GM18861 (cell line): ENCODE measurements around the gene USP2.

Experiments used
- ATAC-seq: cut with Tn5 transposase; IDR thresholded peaks from one replicate; pipeline ENCODE4 v1.9.1; 2021; ENCODE audit not compliant: unreplicated experiment

USP2 gene

DNA sequence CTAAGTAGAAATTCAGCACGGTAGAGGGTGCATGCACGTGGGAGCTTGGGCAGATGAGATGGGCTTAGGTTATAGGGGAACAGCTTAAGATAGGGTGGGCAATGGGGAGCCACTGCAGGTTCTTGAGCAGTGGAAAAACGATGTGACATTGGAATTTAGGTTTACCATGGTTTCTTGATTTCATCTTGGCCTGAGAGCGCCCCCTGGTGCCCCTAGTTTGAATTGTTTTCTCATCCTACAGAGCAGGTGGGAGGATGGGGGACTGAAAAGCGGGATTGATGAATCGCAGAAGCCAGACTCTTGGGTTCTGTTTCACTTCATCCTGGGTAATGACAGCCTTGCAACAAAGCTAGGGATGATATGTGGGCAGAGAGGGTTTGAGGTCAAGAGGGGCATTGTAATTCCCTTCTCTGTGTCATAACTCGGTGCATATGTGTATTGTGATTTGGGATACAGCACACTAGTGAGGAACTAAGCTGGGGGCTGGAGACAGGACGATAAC is 57.9 kb downstream of the USP2 start:
- ATAC-seq: no peak

DNA sequence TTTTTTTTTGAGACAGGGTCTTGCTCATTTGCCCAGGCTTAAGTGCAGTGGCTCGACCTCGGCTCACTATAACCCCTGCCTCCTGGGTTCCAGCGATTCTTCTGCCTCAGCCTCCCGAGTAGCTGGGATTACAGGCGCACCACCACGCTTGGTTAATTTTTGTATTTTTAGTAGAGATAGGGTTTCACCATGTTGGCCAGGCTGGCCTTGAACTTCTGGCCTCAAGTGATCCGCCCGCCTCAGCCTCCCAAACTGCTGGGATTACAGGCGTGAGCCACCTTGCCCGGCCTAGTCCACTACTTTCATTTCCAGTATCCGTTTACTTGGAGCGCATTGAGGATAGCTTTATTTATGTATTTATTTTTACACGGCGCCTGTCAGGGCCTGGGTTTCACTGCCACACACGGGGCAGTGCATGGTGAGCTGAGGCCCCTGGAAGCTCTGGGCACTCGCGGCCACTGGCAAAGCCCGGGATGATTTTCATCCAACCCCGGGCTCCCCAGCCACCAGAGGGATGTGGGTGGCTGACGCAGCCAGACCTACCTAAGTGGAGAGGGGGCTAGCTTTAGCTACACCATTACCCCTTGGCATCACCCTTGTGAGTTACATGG is 58.5 kb downstream of the USP2 start:
- ATAC-seq: no peak

GRCh38 chr11:119322360-119322739 is 59.1 kb downstream of the USP2 start:
- ATAC-seq: no peak

DNA sequence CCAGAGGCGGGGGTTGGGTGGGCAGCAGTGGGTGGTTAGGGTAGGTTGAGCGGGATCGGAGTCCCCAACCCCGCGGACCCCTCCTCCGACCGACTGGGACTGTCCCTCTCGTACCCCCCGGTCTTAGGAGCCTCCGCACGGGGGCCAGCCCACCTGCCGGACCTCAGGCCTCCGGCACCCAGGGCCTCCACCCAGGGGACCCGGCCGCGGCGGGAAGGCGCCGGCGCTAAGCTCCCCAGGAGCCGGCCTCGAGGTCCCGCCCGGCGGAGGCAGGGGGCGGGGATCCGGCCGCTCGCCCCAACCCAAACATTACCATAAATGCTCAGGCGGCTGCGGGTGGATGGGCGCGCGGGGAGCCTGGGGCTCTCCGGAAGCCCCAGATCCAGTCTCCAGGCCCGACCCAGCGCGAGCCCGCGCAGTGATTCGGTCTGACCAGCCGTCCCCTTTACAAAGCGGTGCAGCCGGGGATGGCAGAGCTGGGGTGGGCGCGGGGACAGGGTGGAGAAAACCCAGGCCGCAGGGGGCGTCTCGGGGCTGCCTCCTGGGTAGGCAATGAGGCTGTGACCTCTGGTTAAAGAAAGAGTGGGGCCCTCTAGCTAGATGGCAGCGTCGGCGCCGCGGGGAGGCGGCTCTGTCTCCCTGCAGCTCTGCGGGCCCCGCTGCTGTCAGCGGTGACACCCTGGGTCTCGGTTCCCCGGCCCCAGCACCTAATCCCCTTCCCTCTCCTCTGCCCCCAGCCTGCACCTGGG is 60.5 kb downstream of the USP2 start:
- ATAC-seq: peak; percentile 35

- no peak for ATAC-seq
Observed at GRCh38 chr11:119320240-119320775, 61.2 kb downstream of the USP2 start.

GRCh38 chr11:119319700-119320239 is 61.7 kb downstream of the USP2 start:
- ATAC-seq: no peak

DNA sequence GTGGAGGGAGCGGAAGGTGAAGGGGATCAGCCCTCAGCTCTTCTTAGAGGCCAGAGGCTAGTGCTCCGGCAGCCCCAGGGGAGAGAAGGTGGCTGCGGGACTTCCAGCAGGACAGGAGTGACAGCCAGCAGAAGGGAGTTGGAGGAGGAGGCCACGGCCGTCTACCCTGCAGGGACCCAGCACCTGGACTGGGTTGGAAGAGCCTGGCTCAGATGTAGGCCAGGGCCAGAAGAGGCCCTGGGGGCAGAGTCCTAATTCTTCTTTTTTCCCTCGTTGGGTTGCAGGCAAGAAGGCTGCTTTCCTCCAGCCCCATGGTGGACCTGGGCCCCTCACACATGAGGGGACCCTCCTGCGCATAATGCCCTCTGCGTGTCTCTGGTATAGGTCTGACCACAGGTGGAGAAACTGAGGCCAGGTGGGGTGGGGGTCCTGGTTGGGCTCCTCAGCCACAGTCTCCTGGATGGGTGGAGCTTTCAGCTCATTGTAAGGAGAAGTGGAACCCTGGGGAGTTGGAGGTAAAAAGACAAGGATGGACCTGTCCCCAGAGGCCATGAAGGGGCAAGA is 62.3 kb downstream of the USP2 start:
- no peak for ATAC-seq

GRCh38 chr11:119318240-119319135 is 63.0 kb downstream of the USP2 start:
- peak; percentile 27 for ATAC-seq

- no peak for ATAC-seq
Observed at GRCh38 chr11:119317592-119318239, 63.8 kb downstream of the USP2 start.

DNA sequence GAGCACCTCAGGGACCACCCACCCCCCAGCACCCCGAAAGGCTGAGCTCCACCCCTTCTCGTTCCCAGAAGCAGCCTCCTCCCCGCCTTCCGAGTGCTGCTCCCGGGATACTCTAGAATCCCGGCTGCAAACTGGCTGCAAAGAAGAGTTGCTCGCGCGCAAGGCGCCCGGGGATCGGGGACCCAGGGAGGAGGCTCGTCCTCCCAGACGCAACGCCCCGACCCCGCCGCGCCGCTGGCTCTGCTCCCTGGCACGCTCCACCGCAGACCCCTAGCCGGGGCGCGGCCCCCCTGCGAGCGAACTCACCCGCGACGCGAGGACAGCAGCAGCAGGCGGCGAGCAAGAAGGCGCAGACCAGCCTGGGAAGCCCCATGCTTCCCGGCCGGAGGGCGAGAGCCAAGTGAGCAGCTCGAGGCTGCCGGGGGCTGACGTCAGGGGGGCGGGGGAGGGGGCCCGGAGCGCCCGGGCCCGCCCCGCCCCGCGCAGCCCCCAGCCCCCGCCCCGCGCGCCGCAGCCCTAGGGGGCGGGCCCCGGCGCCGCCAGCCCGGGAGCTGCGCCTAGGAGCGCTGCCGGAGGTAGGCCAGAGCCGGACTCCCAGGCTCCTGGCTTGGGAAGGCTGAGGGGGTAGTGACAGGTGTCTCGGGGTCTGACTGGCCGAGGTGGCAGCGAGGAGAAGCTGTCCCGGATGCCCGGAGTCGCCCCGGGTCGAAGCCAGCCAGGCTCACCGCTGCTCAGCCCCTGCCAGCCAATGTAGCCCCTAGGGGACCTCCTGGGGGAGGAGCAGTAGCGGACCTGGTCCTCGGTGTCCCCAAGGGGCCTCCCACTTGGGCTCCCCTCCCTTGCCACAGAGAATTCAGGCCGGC is 64.5 kb downstream of the USP2 start, which contains the start of gene MCAM:
TSS of gene MCAM (minus strand) at position 402 of the 863 bp plus-strand sequence. CDS start at position 373, 29 bp downstream.
- no peak for ATAC-seq

GRCh38 chr11:119316016-119316728 is 65.3 kb downstream of the USP2 start:
- ATAC-seq: no peak

GRCh38 chr11:119315131-119316015 is 66.1 kb downstream of the USP2 start:
- no peak for ATAC-seq

DNA sequence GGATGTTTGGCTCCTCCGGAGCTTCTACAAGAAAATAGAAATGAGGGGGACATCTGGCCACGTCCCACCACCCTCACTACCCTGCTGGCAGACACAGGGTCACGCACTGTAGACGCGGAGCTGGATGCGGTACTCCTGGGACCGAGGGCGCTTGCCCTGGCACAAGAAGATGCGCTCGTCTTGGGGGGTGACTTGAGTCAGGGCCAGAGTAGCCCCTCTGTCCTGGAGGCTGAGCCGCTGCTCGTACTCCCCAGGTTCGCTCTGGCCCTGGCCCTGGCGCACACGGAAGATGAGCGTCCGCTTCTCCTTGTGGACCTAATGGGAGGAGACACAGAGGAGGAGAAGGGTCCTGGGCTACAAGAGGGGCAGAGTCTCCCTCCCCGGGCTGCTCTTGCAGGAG is 66.8 kb downstream of the USP2 start:
- no peak for ATAC-seq

DNA sequence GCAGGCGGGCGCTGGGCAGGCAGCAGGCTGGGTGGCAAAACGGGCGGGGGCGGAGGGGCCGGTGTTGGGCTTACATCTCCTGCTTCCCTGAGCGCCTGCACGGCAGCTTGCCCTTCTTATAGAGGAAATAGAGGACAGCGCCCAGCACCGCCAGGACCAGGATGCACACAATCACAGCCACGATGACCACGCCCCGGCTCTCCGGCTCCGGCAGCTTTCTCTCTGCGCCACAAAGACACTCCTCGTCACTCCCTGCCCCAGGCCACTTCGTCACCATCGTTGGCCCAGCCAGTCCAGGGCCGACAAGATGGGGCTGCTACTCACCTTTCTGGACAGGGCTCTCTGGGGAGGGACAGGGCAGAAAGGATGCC is 70.8 kb downstream of the USP2 start:
- no peak for ATAC-seq

- no peak for ATAC-seq
Observed at GRCh38 chr11:119309953-119310681, 71.4 kb downstream of the USP2 start.

DNA sequence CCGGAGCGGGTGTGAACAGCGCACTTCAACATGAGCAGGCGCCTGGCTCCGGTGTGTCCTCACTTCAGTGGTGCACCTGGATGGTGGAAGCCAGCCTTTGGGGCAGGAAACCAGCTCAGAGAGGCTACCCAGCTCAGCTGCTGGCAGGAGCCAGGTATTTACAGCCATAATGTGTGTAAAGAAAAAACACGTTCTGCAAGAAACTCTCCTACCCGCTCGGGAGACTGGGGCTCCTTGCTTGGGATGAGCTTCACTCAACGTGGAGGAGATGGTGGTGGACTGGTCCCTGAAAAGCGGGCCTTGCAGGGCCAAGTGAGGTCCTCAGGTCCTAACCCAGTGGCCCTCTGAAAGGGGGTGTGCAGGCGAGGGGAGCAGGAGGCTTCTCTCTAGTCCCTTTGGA is 72.1 kb downstream of the USP2 start:
- ATAC-seq: no peak

GRCh38 chr11:119307974-119308373 is 73.5 kb downstream of the USP2 start:
- no peak for ATAC-seq
